Liver (tissue), 9 donors: ENCODE data around the gene HBG2. TPM values are rescaled to one million over a fixed set of nuclear protein-coding genes. Genes with fewer than 3 reads are reported as not detected.

Experiments
- DNase-seq: peaks from one replicate; pipeline ENCODE4 v3.0.0-alpha.2; 2017; ENCODE audit warnings: low spot score
- H3K27ac ChIP-seq, 2 donors: one replicate each; pipeline ENCODE4 v1.7.0; 2013; ENCODE audit warnings: inconsistent platforms in 2 of 2, low read length in 2 of 2, control low read depth in 1 of 2, low read depth in 1 of 2, mild to moderate bottlenecking in 1 of 2
- H3K27me3 ChIP-seq, 4 donors: one replicate each; pipeline versions ENCODE4 v1.6.1 to v1.7.0; 2013; ENCODE audit warnings: low read length in 3 of 4, inconsistent platforms in 1 of 4, mild to moderate bottlenecking in 1 of 4, moderate library complexity in 1 of 4; ENCODE audit not compliant: control insufficient read depth in 4 of 4, insufficient read depth in 4 of 4
- H3K36me3 ChIP-seq, 4 donors: one replicate each; pipeline versions ENCODE4 v1.6.1 to v1.7.0; 2013; ENCODE audit warnings: low read length in 3 of 4, mild to moderate bottlenecking in 3 of 4, low read depth in 1 of 4, moderate library complexity in 1 of 4; ENCODE audit not compliant: control insufficient read depth in 4 of 4, insufficient read depth in 3 of 4
- H3K4me1 ChIP-seq, 4 donors: one replicate each; pipeline versions ENCODE4 v1.6.1 to v1.7.0; 2013; ENCODE audit warnings: low read length in 3 of 4, mild to moderate bottlenecking in 3 of 4, moderate library complexity in 1 of 4; ENCODE audit not compliant: control insufficient read depth in 4 of 4, insufficient read depth in 4 of 4
- H3K4me3 ChIP-seq, 3 donors: one replicate each; pipeline versions ENCODE4 v1.6.1 to v1.7.0; 2013; ENCODE audit warnings: low read length in 3 of 3, control low read depth in 1 of 3, low read depth in 1 of 3, mild to moderate bottlenecking in 1 of 3
- H3K9ac ChIP-seq, 2 donors: one replicate each; pipeline ENCODE4 v1.7.0; 2013; ENCODE audit warnings: low read length in 2 of 2, mild to moderate bottlenecking in 2 of 2, moderate library complexity in 2 of 2, control low read depth in 1 of 2, low read depth in 1 of 2
- H3K9me3 ChIP-seq, 4 donors: one replicate each; pipeline versions ENCODE4 v1.6.1 to v1.7.0; 2013; ENCODE audit warnings: low read length in 3 of 4; ENCODE audit not compliant: control insufficient read depth in 4 of 4
- ATF3 ChIP-seq: IDR thresholded peaks from 2 replicates; pipeline ENCODE4 v1.6.1; 2016; ENCODE audit warnings: antibody characterized with exemption
- EGR1 ChIP-seq, 2 donors: IDR thresholded peaks; 2 replicates each; pipeline ENCODE4 v1.6.1; 2016 to 2018; ENCODE audit warnings: antibody characterized with exemption in 2 of 2, low read depth in 2 of 2
- FOXA1 ChIP-seq: IDR thresholded peaks from 2 replicates; pipeline ENCODE4 v1.6.1; 2016; ENCODE audit warnings: antibody characterized with exemption
- FOXA2 ChIP-seq: IDR thresholded peaks from 2 replicates; pipeline ENCODE4 v1.6.1; 2016; ENCODE audit warnings: antibody characterized with exemption
- GABPA ChIP-seq, 2 donors: IDR thresholded peaks in 1 of 2; conservative IDR thresholded peaks in 1 of 2; 2 replicates each; pipeline ENCODE4 v1.6.1; 2016; ENCODE audit warnings: antibody characterized with exemption in 2 of 2, mild to moderate bottlenecking in 1 of 2, moderate library complexity in 1 of 2
- HNF4A ChIP-seq, 2 donors: conservative IDR thresholded peaks; 2 replicates each; pipeline ENCODE4 v1.6.1; 2016; ENCODE audit warnings: antibody characterized with exemption in 2 of 2, mild to moderate bottlenecking in 2 of 2
- HNF4G ChIP-seq: IDR thresholded peaks from 2 replicates; pipeline ENCODE4 v1.6.1; 2016; ENCODE audit warnings: antibody characterized with exemption
- JUND ChIP-seq, 2 donors: IDR thresholded peaks; 2 replicates each; pipeline ENCODE4 v1.6.1; 2016; ENCODE audit warnings: antibody characterized with exemption in 2 of 2
- NR2F2 ChIP-seq: IDR thresholded peaks from 2 replicates; pipeline ENCODE4 v1.6.1; 2016; ENCODE audit warnings: antibody characterized with exemption
- RAD21 ChIP-seq, 2 donors: IDR thresholded peaks; 2 replicates each; pipeline ENCODE4 v1.6.1; 2016; ENCODE audit warnings: antibody characterized with exemption in 2 of 2, mild to moderate bottlenecking in 2 of 2
- RXRA ChIP-seq, 2 donors: IDR thresholded peaks; 2 replicates each; pipeline ENCODE4 v1.6.1; 2017 to 2018; ENCODE audit warnings: antibody characterized with exemption in 2 of 2, mild to moderate bottlenecking in 1 of 2
- SP1 ChIP-seq: IDR thresholded peaks from 2 replicates; pipeline ENCODE4 v1.6.1; 2018; ENCODE audit warnings: antibody characterized with exemption, mild to moderate bottlenecking
- TAF1 ChIP-seq: conservative IDR thresholded peaks from 2 replicates; pipeline ENCODE4 v1.6.1; 2016; ENCODE audit warnings: antibody characterized with exemption, mild to moderate bottlenecking
- YY1 ChIP-seq: IDR thresholded peaks from 2 replicates; pipeline ENCODE4 v1.6.1; 2016; ENCODE audit warnings: antibody characterized with exemption, mild to moderate bottlenecking
- ZBTB33 ChIP-seq: IDR thresholded peaks from 2 replicates; pipeline ENCODE4 v1.6.1; 2016; ENCODE audit warnings: antibody characterized with exemption
- WGBS: extraction: QIAGEN DNeasy Blood & Tissue Kit; methylation state at CpG from one replicate; pipeline ENCODE4 v1.1.7; 2013; 5-methylcytosine and 5-hydroxymethylcytosine counted together
- polyA plus RNA-seq, 2 donors: library from polyadenylated mRNA; stranded (reverse) in 1 of 2; unstranded in 1 of 2; fragments of 200-250 nt in 1 of 2; fragments of >200 nt in 1 of 2; fragmentation: Nextera tagmentation in 1 of 2; extraction: Ambion mirVana in 1 of 2; gene quantifications; one replicate each; pipeline versions ENCODE4 v1.2.1 to v1.2.3, GENCODE V29; 2013 to 2015
- total RNA-seq, 2 donors: library from RNA; depleted of rRNA; stranded (reverse); fragments of >200 nt; gene quantifications; one replicate each; pipeline ENCODE4 v1.2.3, GENCODE V29; 2014
- TF ChIP-seq, protein P1 (sequence below): IDR thresholded peaks from 2 replicates; pipeline ENCODE4 v1.6.1; 2016; ENCODE audit warnings: antibody characterized with exemption, mild to moderate bottlenecking
- TF ChIP-seq, protein P2 (sequence below): fragments of 150-350 bp; IDR thresholded peaks from 2 replicates; pipeline ENCODE4 v1.5.1; 2017; ENCODE audit warnings: improper control_type of control experiment, low read depth, low read length; ENCODE audit not compliant: missing input control
- TF ChIP-seq, protein P3 (sequence below): IDR thresholded peaks from 2 replicates; pipeline ENCODE4 v1.6.1; 2016; ENCODE audit warnings: antibody characterized with exemption
- donor health status: healthy.
- donor health status: healthy.
- donor health status: healthy.
- donor health status: healthy.
- donor health status: healthy.

The HBG2 gene
- total and polyA plus RNA-seq, 4 donors: 0.71 to 55,632 TPM; not detected in 2

- no peak for DNase-seq
- Histone ChIP-seq H3K27ac (no peak overlapping the region), H3K9ac (no peak overlapping the region), H3K9me3 (no peaks in the 10 kb centered on the region), H3K4me3 (no peak overlapping the region), H3K4me1 (no peaks in the 10 kb centered on the region), H3K27me3 (peaks cover 0 to 4% (median 0%) of the 10 kb centered on the region in 4 donors), H3K36me3 (no peaks in the 10 kb centered on the region)
- TF ChIP-seq YY1 (no peak), RAD21 (IDR thresholded peaks at IDR 0.05) (no peak), HNF4G (no peak), RXRA (IDR thresholded peaks at IDR 0.05) (no peak), ZBTB33 (no peak), SP1 (no peak), TAF1 (no peak), HNF4A (conservative IDR thresholded peaks at IDR 0.05) (no peak), GABPA (IDR thresholded peaks at IDR 0.05 in 1 of 2, conservative IDR thresholded peaks at IDR 0.05 in 1 of 2) (no peak), EGR1 (IDR thresholded peaks at IDR 0.05; ENCODE audit: low read depth in 2 of 2) (no peak), FOXA2 (no peak), JUND (IDR thresholded peaks at IDR 0.05) (no peak), NR2F2 (no peak), FOXA1 (no peak), ATF3 (no peak)
- TF ChIP-seq, protein P1, sequence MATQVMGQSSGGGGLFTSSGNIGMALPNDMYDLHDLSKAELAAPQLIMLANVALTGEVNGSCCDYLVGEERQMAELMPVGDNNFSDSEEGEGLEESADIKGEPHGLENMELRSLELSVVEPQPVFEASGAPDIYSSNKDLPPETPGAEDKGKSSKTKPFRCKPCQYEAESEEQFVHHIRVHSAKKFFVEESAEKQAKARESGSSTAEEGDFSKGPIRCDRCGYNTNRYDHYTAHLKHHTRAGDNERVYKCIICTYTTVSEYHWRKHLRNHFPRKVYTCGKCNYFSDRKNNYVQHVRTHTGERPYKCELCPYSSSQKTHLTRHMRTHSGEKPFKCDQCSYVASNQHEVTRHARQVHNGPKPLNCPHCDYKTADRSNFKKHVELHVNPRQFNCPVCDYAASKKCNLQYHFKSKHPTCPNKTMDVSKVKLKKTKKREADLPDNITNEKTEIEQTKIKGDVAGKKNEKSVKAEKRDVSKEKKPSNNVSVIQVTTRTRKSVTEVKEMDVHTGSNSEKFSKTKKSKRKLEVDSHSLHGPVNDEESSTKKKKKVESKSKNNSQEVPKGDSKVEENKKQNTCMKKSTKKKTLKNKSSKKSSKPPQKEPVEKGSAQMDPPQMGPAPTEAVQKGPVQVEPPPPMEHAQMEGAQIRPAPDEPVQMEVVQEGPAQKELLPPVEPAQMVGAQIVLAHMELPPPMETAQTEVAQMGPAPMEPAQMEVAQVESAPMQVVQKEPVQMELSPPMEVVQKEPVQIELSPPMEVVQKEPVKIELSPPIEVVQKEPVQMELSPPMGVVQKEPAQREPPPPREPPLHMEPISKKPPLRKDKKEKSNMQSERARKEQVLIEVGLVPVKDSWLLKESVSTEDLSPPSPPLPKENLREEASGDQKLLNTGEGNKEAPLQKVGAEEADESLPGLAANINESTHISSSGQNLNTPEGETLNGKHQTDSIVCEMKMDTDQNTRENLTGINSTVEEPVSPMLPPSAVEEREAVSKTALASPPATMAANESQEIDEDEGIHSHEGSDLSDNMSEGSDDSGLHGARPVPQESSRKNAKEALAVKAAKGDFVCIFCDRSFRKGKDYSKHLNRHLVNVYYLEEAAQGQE: no peak
- TF ChIP-seq, protein P2, sequence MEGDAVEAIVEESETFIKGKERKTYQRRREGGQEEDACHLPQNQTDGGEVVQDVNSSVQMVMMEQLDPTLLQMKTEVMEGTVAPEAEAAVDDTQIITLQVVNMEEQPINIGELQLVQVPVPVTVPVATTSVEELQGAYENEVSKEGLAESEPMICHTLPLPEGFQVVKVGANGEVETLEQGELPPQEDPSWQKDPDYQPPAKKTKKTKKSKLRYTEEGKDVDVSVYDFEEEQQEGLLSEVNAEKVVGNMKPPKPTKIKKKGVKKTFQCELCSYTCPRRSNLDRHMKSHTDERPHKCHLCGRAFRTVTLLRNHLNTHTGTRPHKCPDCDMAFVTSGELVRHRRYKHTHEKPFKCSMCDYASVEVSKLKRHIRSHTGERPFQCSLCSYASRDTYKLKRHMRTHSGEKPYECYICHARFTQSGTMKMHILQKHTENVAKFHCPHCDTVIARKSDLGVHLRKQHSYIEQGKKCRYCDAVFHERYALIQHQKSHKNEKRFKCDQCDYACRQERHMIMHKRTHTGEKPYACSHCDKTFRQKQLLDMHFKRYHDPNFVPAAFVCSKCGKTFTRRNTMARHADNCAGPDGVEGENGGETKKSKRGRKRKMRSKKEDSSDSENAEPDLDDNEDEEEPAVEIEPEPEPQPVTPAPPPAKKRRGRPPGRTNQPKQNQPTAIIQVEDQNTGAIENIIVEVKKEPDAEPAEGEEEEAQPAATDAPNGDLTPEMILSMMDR: no peak
- TF ChIP-seq, protein P3, sequence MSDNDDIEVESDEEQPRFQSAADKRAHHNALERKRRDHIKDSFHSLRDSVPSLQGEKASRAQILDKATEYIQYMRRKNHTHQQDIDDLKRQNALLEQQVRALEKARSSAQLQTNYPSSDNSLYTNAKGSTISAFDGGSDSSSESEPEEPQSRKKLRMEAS: no peak
- WGBS: 77% methylated on average over 2 of the region's 2 CpGs
Observed at GRCh38 chr11:5267033-5267563, 12.5 kb upstream of the HBG2 start.
